Neuron (in vitro differentiated cells): ENCODE measurements around the gene KRTAP10-3.
"Not testable (repeated sequence)": the region's sequence is repeated elsewhere in the genome, so short reads cannot be mapped to it uniquely, and the experiment has no call there.

Experiments used
- H2AFZ ChIP-seq: one replicate; pipeline ENCODE4 v1.6.1; 2013; ENCODE audit warnings: low read depth, mild to moderate bottlenecking, inconsistent platforms, low read length, moderate library complexity
- H3K27me3 ChIP-seq: one replicate; pipeline ENCODE4 v1.6.1; 2013; ENCODE audit warnings: low read length; ENCODE audit not compliant: insufficient read depth
- H3K36me3 ChIP-seq: one replicate; pipeline ENCODE4 v1.6.1; 2013; ENCODE audit warnings: low read length; ENCODE audit not compliant: insufficient read depth
- H3K4me1 ChIP-seq: one replicate; pipeline ENCODE4 v1.6.1; 2013; ENCODE audit warnings: low read length; ENCODE audit not compliant: insufficient read depth
- H3K4me3 ChIP-seq: 2 replicates; pipeline ENCODE4 v1.5.1; 2013; ENCODE audit warnings: mild to moderate bottlenecking, low read length, moderate library complexity
- H3K9me3 ChIP-seq: one replicate; pipeline ENCODE4 v1.6.1; 2013; ENCODE audit warnings: low read length

KRTAP10-3 gene

GRCh38 chr21:44552681-44553080, 5.9 kb downstream of the KRTAP10-3 start:
- Histone ChIP-seq H3K27me3 (peaks cover 2% of the 10 kb centered on the region), H2AFZ (no peak overlapping the region), H3K9me3 (peaks cover 2% of the 10 kb centered on the region), H3K36me3 (no peaks in the 10 kb centered on the region), H3K4me1 (peaks cover 22% of the 10 kb centered on the region), H3K4me3 (no peak overlapping the region)

DNA sequence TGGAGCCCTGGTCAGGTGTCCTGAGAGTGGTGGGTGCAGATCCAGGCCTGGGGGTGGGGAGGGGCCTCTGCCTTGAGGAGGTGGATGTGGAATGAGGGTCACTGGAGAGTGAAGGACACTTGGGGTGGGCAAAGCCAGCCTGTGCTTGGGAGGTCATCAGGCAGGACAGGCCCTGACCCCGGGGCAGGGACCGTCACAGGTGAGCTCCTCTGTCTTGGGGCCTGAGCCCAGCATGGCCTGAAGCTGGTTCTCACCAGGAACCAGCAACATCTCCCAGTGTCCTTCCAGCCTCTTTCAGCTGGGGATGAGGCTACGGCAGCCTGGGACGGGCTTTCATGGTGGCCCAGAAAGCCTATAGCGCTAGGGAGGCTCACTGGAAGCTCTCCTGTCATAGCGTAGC, 6.5 kb downstream of the KRTAP10-3 start:
- Histone ChIP-seq H3K27me3 (peaks cover 2% of the 10 kb centered on the region), H3K4me3 (no peak overlapping the region), H3K36me3 (no peaks in the 10 kb centered on the region), H2AFZ (no peak overlapping the region), H3K4me1 (peaks cover 22% of the 10 kb centered on the region), H3K9me3 (peaks cover 4% of the 10 kb centered on the region)

DNA sequence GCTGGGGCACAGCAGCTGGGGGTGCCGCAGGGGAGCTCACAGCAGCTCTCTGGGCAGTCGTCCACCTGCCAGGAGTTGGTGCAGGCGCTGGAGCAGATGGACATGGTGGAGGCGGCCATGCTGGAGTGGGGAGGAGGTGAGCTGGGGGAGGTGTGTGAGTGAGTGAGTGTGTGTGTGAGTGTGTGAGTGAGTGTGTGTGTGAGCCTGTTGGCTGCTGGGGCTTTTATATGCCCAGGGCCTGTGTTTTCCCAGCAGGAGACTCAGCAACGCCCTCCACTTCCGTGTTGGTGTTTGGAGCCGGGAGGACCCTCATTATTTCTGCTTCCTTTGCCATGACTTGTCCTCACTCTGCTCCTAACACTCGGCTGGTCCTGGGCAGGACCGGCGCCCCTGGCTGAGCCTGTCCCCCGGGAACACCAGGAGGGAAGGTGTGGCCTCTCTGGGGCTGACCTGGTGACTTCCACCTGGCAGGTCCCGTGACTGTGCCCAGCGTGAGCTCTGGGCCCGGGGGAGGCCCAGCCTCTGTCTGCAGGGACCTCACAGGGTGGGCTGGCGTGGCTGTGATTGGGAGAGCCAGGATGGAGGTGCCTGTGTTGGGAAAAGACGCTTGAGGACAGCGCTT, 7.1 kb downstream of the KRTAP10-3 start, which contains the start of gene KRTAP10-2:
KRTAP10-2 (minus strand) TSS at position 166 of the 622 bp plus-strand sequence; CDS start at position 119, 47 bp downstream.
- Histone ChIP-seq H3K36me3 (no peaks in the 10 kb centered on the region), H3K9me3 (peaks cover 6% of the 10 kb centered on the region), H3K27me3 (peaks cover 2% of the 10 kb centered on the region), H3K4me3 (no peak within 1 kb of the TSS), H3K4me1 (peaks cover 22% of the 10 kb centered on the region), H2AFZ (no peak within 1 kb of the TSS)

DNA sequence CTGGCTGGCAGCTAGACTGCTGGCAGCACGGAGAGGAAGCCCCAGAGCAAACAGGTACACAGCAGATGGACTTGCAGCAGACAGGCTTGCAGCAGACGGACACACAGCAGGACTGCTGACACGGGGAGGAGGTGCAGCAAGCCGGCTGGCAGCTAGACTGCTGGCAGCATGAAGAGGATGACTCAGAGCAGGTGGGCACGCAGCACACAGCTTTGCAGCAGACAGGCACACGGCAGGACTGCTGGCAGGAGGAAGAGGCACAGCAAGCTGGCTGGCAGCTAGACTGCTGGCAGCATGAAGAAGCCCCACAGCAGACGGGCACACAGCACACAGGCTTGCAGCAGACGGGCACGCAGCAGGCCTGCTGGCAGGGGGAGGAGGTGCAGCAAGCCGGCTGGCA, 7.8 kb downstream of the KRTAP10-3 start:
- no peaks in the 10 kb centered on the region for H3K36me3 ChIP-seq
- no peak overlapping the region for H2AFZ ChIP-seq
- H3K4me1 ChIP-seq: peaks cover 22% of the 10 kb centered on the region
- peaks cover 6% of the 10 kb centered on the region for H3K9me3 ChIP-seq
- peaks cover 2% of the 10 kb centered on the region for H3K27me3 ChIP-seq
- H3K4me3 ChIP-seq: no peak overlapping the region

- not testable (repeated sequence) for H3K4me3 ChIP-seq, H3K27me3 ChIP-seq, H2AFZ ChIP-seq, H3K9me3 ChIP-seq, H3K36me3 ChIP-seq
- H3K4me1 ChIP-seq: peaks cover 22% of the 10 kb centered on the region
Measured at GRCh38 chr21:44550285-44550684, 8.3 kb downstream of the KRTAP10-3 start.

GRCh38 chr21:44549525-44550211, 8.9 kb downstream of the KRTAP10-3 start:
- no peak overlapping the region for H3K4me3 ChIP-seq
- H3K9me3 ChIP-seq: peaks cover 6% of the 10 kb centered on the region
- no peaks in the 10 kb centered on the region for H3K27me3 ChIP-seq
- no peaks in the 10 kb centered on the region for H3K36me3 ChIP-seq
- peaks cover 22% of the 10 kb centered on the region for H3K4me1 ChIP-seq
- no peak overlapping the region for H2AFZ ChIP-seq

GRCh38 chr21:44548922-44549321, 9.7 kb downstream of the KRTAP10-3 start:
- Histone ChIP-seq H3K9me3 (peaks cover 9% of the 10 kb centered on the region), H3K27me3 (no peaks in the 10 kb centered on the region), H3K36me3 (no peaks in the 10 kb centered on the region), H3K4me1 (peaks cover 22% of the 10 kb centered on the region), H3K4me3 (no peak overlapping the region), H2AFZ (no peak overlapping the region)

DNA sequence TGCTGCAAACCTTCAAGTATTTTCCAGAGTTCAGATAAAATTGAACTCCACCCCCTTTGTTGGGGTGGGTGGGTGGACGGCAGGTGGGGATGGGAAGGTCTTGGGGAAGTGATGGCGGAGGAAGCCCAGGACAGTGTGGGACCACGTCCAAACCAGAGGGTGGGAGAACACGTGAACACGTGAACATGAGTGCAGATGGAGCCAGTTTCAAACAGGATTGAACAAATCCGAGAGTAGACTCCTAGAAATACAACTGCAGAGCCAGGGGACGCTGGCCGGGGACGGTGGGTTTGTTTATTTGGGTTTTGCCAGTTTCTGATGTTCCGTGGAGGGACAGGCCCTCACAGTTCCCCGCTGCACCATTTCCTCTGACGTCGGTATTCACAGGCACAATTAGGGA, 10.2 kb downstream of the KRTAP10-3 start:
- H2AFZ ChIP-seq: no peak overlapping the region
- no peaks in the 10 kb centered on the region for H3K36me3 ChIP-seq
- no peak overlapping the region for H3K4me3 ChIP-seq
- no peaks in the 10 kb centered on the region for H3K27me3 ChIP-seq
- peaks cover 9% of the 10 kb centered on the region for H3K9me3 ChIP-seq
- peaks cover 22% of the 10 kb centered on the region for H3K4me1 ChIP-seq

GRCh38 chr21:44547656-44548331, 10.8 kb downstream of the KRTAP10-3 start:
- no peaks in the 10 kb centered on the region for H3K36me3 ChIP-seq
- no peak overlapping the region for H3K4me3 ChIP-seq
- H3K27me3 ChIP-seq: no peaks in the 10 kb centered on the region
- H2AFZ ChIP-seq: no peak overlapping the region
- peaks cover 9% of the 10 kb centered on the region for H3K9me3 ChIP-seq
- H3K4me1 ChIP-seq: peaks cover 22% of the 10 kb centered on the region

GRCh38 chr21:44544566-44544965, 14.0 kb downstream of the KRTAP10-3 start:
- no peak overlapping the region for H3K4me3 ChIP-seq
- no peaks in the 10 kb centered on the region for H3K36me3 ChIP-seq
- H2AFZ ChIP-seq: no peak overlapping the region
- peaks cover 9% of the 10 kb centered on the region for H3K9me3 ChIP-seq
- peaks cover 14% of the 10 kb centered on the region for H3K4me1 ChIP-seq
- no peaks in the 10 kb centered on the region for H3K27me3 ChIP-seq

DNA sequence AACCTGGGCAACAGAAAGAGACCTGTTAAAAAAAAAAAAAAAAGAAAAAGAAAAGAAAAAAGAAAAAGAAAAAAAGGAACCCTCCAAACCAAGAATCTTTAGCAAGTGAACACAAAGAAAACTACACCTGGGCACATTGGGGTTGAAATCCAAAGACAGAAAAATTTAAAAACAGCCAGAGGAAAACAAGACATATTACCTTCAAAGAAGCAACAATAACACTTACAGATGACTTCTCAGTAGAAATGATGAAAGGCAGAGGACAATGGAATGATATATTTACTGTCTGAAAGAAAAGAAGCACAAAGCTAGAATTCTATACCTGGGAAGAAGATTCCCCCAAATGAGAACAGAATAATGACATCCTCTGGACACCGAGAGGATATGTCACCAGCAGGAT, 15.9 kb downstream of the KRTAP10-3 start:
- Histone ChIP-seq H2AFZ (no peak overlapping the region), H3K4me3 (no peak overlapping the region), H3K9me3 (peaks cover 8% of the 10 kb centered on the region), H3K4me1 (no peaks in the 10 kb centered on the region), H3K36me3 (no peaks in the 10 kb centered on the region), H3K27me3 (no peaks in the 10 kb centered on the region)

DNA sequence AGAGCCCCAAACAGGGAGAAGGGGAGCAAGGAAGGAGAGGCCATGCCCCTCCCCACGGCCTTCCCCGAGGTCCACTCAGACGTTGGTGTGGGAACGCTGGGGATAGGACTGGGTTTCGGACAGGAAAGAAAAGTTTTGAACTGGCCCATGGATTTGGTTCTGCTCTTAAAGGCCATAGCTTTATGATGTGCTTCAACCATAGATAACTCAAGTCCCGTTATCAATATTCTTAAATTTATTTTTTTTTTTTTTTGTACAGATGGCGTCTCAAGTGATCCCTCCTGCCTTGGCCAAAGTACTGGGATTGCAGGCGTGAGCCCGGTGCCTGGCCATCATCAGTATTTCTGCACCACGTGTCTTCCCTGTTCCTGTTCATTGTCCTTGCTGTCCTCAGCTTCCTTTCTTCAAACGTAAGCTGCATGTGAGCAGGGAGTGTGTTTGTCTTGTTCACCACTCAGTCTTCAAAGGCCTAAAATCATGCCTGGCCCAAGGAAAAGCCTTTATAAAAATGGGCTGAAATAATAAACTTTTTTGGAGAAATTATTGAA, 17.8 kb downstream of the KRTAP10-3 start:
- Histone ChIP-seq H2AFZ (no peak overlapping the region), H3K4me1 (no peaks in the 10 kb centered on the region), H3K4me3 (no peak overlapping the region), H3K27me3 (peaks cover 4% of the 10 kb centered on the region), H3K36me3 (no peaks in the 10 kb centered on the region), H3K9me3 (peaks cover 7% of the 10 kb centered on the region)

- H3K4me1 ChIP-seq: no peaks in the 10 kb centered on the region
- no peak within 1 kb of the TSS for H3K4me3 ChIP-seq
- H3K36me3 ChIP-seq: no peaks in the 10 kb centered on the region
- peaks cover 5% of the 10 kb centered on the region for H3K27me3 ChIP-seq
- peaks cover 7% of the 10 kb centered on the region for H3K9me3 ChIP-seq
- no peak within 1 kb of the TSS for H2AFZ ChIP-seq
Measured at GRCh38 chr21:44539991-44540666, 18.5 kb downstream of the KRTAP10-3 start, which contains the start of gene KRTAP10-1. KRTAP10-1 (minus strand) TSS chr21:44540195; CDS start chr21:44540150, 45 bp downstream.
